Epithelial cell of esophagus (primary cell): ENCODE measurements around the gene GYPB.
"Not testable (repeated sequence)": the region's sequence is repeated elsewhere in the genome, so short reads cannot be mapped to it uniquely, and the experiment has no call there.

ENCODE experiments used
- DNase-seq: peaks from one replicate; pipeline ENCODE4 v3.0.0; 2010; ENCODE audit warnings: low read depth
- H3K4me3 ChIP-seq: 2 replicates; pipeline ENCODE4 v1.5.1; 2011; ENCODE audit warnings: mild to moderate bottlenecking, low read length, control low read depth
- TF ChIP-seq, protein P1 (sequence below): IDR thresholded peaks from 2 replicates; pipeline ENCODE4 v1.5.1; 2011; ENCODE audit warnings: low read depth, mild to moderate bottlenecking, low read length, control low read depth, inconsistent platforms; ENCODE audit not compliant: insufficient read depth; ENCODE audit errors: missing control alignments

Gene GYPB

DNA sequence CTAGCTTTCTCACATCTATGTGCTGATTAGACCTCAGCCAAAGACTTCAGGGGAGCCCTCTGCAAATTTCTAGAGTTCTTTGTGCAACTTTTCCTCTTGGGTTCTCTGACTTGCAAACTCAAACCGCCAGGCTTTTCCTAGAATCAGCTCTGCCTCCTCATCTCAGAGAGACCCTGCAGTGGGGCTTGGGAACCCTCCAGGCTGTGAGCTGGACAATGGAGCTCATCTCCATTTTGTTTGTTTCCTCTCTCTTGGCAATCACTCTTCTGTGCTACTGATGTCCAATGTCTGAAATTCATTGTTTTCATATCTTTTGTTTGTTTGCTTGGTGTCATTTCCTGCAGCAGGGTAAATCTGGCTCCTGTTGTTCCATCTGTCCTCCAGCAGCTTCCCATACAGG is 33.0 kb downstream of the GYPB start:
- DNase-seq, result no peak
- H3K4me3 ChIP-seq, result no peak overlapping the region
- TF ChIP-seq, protein P1, sequence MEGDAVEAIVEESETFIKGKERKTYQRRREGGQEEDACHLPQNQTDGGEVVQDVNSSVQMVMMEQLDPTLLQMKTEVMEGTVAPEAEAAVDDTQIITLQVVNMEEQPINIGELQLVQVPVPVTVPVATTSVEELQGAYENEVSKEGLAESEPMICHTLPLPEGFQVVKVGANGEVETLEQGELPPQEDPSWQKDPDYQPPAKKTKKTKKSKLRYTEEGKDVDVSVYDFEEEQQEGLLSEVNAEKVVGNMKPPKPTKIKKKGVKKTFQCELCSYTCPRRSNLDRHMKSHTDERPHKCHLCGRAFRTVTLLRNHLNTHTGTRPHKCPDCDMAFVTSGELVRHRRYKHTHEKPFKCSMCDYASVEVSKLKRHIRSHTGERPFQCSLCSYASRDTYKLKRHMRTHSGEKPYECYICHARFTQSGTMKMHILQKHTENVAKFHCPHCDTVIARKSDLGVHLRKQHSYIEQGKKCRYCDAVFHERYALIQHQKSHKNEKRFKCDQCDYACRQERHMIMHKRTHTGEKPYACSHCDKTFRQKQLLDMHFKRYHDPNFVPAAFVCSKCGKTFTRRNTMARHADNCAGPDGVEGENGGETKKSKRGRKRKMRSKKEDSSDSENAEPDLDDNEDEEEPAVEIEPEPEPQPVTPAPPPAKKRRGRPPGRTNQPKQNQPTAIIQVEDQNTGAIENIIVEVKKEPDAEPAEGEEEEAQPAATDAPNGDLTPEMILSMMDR, result no peak

DNA sequence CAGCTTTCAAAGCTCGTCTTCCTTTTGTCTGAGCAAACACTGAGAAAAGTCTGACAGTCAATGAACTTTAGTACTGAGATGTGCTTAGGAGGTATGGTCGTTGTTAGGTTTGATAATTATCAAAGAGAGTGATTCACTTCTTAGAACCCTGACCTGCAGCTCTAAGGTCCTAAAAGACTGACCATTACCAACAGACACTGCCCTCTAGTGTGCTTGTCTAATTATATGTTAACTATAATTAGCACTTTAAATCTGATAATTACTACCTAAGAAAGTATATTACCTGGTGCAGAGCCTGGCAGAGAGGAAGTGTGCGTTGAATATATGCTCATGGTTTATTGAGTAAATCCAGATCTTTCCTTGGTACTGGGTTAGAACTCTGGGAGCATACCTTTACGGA is 38.4 kb downstream of the GYPB start:
- H3K4me3 ChIP-seq, result not testable (repeated sequence)
- DNase-seq, result peak; percentile 10
- TF ChIP-seq, protein P1, result peak; percentile 20

DNA sequence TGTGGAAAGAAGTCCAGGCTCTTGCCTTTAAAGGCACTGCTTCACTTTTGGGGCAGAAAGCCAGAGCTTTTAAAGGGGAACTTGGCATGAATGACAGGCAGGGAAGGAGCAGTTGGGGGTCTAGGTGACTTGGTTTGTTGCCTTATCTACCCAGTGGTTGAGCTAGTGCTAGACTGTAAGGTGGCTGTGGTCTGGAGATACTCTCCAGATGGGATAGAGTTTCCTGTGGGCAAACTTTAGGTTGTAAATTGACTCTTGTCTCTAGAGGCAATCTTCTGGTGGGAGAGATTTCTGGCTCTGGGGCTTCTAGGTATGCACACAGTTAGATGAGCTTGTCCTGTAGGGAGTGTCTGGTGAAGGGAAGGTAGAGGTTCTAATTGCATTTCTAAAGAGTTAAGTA is 43.7 kb downstream of the GYPB start:
- not testable (repeated sequence) for DNase-seq, H3K4me3 ChIP-seq

DNA sequence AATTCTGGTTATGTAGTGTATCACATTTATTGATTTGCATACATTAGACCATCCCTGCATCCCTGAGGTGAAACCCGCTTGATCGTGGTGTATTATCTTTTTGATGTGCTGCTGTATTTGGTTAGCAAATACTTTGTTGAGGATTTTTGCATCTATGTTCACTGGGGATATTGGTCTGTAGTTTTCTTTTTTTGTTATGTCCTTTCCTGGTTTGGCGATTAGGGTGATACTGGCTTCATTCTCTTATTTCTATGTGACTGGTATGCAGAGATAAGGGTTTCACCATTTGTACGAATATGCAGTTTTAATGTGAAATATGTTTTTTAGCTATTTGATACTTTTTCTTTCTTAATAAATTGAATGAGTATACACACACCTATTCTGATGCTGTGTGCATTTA is 45.2 kb downstream of the GYPB start:
- not testable (repeated sequence) for H3K4me3 ChIP-seq, DNase-seq

DNA sequence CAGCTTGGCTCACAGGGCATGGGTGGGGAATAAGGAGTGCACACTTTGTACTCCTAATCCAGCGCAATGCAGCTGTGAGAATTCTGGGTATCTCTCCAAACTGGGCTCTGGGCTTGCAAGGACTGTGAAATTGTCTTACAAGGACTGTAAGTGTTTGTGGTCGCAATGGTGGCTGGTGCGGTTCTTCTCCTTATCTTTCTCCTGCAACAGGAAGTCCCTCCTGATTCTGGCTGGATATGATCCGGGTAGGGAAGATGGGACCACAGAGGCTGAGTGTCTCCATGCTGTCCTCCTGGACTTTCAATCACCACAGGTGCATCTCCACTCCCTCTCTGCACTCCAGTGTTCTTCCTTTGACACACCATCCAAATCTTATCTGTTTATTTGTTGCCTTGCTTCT is 58.1 kb downstream of the GYPB start:
- TF ChIP-seq, protein P1, result no peak
- no peak for DNase-seq
- no peak overlapping the region for H3K4me3 ChIP-seq

DNA sequence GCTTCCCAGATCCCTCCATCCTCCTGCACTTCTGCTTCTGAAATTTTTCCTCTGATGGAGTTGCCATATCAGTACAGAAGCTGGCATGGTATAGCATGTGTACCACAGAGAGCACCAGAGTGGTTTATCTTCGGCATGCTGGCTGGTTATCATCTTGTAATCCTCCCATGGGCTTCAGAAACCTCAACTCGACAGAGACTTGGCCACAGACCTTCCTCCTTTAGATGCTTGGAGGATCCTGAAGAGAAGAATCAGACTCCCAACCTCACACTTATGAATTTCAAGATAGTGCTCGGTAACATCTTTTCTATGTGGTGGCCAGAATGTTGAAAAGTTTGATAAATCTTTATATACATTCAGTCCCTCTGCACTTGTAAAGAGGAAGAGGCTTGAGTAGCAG is 63.9 kb downstream of the GYPB start:
- H3K4me3 ChIP-seq, DNase-seq: not testable (repeated sequence)

DNA sequence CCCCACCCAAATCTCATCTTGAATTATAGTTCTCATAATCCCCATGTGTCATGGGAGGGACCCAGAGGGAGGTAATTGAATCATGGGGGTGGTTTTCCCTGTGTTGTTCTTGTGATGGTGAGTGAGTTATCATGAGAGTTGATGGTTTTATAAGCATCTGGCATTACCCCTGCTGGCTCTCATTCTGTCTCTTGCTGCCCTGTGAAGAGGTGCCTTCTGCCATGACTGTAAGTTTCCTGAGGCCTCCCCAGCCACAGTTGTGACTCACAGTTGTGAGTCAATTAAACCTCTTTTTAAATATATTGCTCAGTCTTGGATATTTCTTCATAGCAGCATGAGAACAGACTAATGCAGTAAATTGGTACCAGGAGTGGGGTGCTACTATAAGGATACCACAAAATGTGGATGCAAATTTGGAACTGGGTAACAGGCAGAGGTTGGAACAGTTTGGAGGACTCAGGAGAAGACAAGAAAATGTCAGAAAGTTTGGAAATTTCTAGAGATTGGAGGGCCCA is 67.7 kb downstream of the GYPB start:
- DNase-seq, H3K4me3 ChIP-seq: not testable (repeated sequence)

DNA sequence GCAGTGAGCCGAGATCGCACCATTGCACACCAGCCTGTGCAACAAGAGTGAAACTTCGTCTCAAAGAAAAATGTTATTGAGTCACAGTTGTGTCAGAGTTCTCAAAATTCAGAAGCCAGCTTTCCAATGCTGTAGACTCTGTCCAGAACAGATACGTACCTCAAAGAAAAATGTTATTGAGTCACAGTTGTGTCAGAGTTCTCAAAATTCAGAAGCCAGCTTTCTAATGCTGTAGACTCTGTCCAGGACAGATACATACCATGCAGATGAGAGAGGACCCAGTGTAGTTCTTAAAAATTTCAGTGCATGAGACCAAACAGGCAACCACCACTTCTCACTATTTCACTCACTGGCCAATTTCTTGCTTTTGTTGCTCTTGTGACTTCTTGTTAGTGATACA is 68.2 kb downstream of the GYPB start:
- not testable (repeated sequence) for DNase-seq, H3K4me3 ChIP-seq

DNA sequence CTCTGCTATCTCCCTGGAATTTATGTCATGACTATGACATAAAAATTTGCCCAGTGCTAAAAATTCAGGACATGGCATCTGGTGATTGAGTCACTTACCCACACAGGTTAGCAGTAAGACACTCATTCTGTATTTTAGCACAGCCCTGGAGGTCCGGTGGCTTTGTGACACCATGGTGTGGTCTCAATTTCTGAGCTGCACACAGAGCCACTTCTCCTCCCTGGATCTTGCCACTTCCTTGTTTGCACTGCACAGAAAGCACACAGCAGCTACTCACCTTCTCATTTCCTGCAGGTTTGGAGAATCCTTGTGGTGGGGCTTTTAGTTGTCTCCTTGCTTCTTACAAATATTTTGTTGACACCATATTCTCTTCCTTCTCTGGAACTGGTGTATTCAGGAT is 69.0 kb downstream of the GYPB start:
- H3K4me3 ChIP-seq, DNase-seq: not testable (repeated sequence)

DNA sequence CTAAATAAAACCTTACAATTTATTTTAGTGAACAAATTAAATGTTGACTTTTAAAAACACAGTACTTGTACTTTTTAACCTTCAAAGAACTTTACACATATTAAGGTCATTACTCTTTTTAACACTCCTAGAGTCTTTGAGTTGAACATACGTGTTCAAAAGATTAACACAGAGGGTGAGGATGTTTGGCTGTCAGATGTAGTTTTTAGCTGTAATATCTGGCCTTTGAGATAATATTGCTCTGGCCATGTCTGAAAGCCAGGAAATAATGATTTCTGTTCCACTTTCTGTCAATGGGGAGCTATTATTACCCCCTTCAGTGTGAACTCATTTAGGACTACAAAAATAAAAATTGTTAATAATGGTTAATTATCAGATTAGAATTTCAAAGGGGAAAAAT is 71.7 kb downstream of the GYPB start:
- H3K4me3 ChIP-seq, DNase-seq: not testable (repeated sequence)
